Fibroblast of pulmonary artery (primary cell): Measurements from ENCODE around the gene HMHB1.
A peak's percentile ranks its signal among the peaks of the same experiment; 100 is the strongest.

Experiments used
- DNase-seq: peaks from one replicate; pipeline ENCODE4 v3.0.0-alpha.2; 2010; ENCODE audit warnings: low read depth
- H3K4me3 ChIP-seq: replicated peaks from 2 replicates; pipeline ENCODE4 v1.5.1; 2011; ENCODE audit warnings: low read depth, mild to moderate bottlenecking, control low read depth, low read length, moderate library complexity
- CTCF ChIP-seq: IDR thresholded peaks from 2 replicates; pipeline ENCODE4 v1.5.1; 2011; ENCODE audit warnings: mild to moderate bottlenecking, control low read depth, low read length, inconsistent platforms; ENCODE audit errors: missing control alignments

Gene HMHB1

GRCh38 chr5:143782588-143783386 is 29.2 kb upstream of the HMHB1 start:
- no peak for DNase-seq
- no peak for TF ChIP-seq CTCF
- H3K4me3 ChIP-seq: no peak overlapping the region

GRCh38 chr5:143788401-143788800 is 23.6 kb upstream of the HMHB1 start:
- no peak for TF ChIP-seq CTCF
- no peak overlapping the region for H3K4me3 ChIP-seq
- DNase-seq: no peak

GRCh38 chr5:143790457-143791112 is 21.4 kb upstream of the HMHB1 start:
- H3K4me3 ChIP-seq: no peak overlapping the region
- DNase-seq: peak; percentile 37
- no peak for TF ChIP-seq CTCF

GRCh38 chr5:143791848-143792731 is 19.9 kb upstream of the HMHB1 start:
- peak; percentile 31 for DNase-seq
- H3K4me3 ChIP-seq: no peak overlapping the region
- TF ChIP-seq CTCF: no peak

- DNase-seq: no peak
- TF ChIP-seq CTCF: no peak
- H3K4me3 ChIP-seq: no peak overlapping the region
Observed at GRCh38 chr5:143793249-143793648, 18.7 kb upstream of the HMHB1 start.

GRCh38 chr5:143796125-143796524 is 15.8 kb upstream of the HMHB1 start:
- no peak overlapping the region for H3K4me3 ChIP-seq
- DNase-seq: peak; percentile 70
- TF ChIP-seq CTCF: no peak
